Upper lobe of left lung (tissue), 4 donors: ENCODE measurements around the gene COMMD10.

Experiments used
- CTCF ChIP-seq, 6 experiments: fragments of 450-650 bp in 4 of 6; fragments of 200-600 bp in 2 of 6; sonication (generic) in 2 of 6; IDR thresholded peaks; one replicate each; pipeline ENCODE4 v1.5.1; 2016 to 2019; ENCODE audit warnings: antibody characterized with exemption in 6 of 6
- EP300 ChIP-seq, 4 donors: sonication (generic); formaldehyde crosslinking; IDR thresholded peaks; one replicate each; pipeline ENCODE4 v1.5.1; 2017; ENCODE audit warnings: antibody characterized with exemption in 4 of 4, control low read depth in 2 of 4
- POLR2A ChIP-seq, 4 donors: fragments of 450-650 bp; IDR thresholded peaks; one replicate each; pipeline ENCODE4 v1.5.1; 2016 to 2017; ENCODE audit warnings: antibody characterized with exemption in 4 of 4, mild to moderate bottlenecking in 2 of 4
- POLR2AphosphoS5 ChIP-seq, 2 donors: sonication (generic); formaldehyde crosslinking; IDR thresholded peaks; one replicate each; pipeline ENCODE4 v1.5.1; 2017; ENCODE audit warnings: antibody characterized with exemption in 2 of 2

GRCh38 chr5:116142495-116142894 lies 57.7 kb downstream of the COMMD10 start:
- TF ChIP-seq POLR2AphosphoS5 (IDR thresholded peaks at IDR 0.05) (no peak), CTCF (IDR thresholded peaks at IDR 0.05) (no peak), POLR2A (IDR thresholded peaks at IDR 0.05) (no peak), EP300 (IDR thresholded peaks at IDR 0.05) (no peak)
